ENCODE data around the gene STYX.

Gene STYX, protein sequence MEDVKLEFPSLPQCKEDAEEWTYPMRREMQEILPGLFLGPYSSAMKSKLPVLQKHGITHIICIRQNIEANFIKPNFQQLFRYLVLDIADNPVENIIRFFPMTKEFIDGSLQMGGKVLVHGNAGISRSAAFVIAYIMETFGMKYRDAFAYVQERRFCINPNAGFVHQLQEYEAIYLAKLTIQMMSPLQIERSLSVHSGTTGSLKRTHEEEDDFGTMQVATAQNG

DNA sequence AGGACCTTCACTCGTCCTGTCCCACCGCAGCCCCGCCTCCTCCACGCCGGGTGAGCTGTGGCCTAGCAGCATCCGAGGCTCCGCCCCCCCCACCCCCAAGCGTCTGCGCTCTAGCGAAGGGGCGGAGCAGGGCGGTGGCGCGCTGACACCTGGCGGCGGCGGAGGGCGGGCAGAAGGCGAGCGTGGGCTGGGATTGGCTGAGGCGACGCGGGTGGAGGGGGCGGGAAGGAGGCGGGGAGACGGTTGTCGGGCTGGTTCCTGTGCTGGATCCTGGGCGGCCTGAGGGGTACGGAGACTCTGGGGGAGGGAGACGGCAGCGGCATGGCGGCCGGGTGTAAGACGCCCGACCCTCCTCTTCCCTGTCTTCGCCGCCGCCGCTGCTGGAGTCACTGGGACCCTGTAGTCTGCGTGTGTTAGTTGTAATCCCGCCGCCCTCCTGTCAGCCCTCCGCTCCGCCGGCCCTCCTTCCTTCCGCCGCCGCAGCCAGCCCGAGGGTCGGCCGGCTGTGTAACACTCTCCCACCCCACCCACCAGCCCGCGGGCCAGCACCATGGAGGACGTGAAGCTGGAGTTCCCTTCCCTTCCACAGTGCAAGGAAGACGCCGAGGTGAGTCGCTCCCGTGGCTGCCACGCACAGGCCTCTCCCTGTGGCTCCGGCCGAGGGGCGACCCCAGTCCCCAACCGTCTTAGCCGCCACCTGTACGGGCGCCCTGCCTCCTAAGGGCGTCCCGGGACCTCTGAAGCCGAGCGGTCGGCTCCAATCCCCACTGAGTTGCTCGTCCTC, at the start of gene STYX:
Gene STYX, plus strand, starts transcription at position 242 of the 784 bp plus-strand sequence. Its CDS starts 309 bp downstream, at position 551.
- DNase-seq (ENCODE audit: low read depth), result peak; percentile 99

DNA sequence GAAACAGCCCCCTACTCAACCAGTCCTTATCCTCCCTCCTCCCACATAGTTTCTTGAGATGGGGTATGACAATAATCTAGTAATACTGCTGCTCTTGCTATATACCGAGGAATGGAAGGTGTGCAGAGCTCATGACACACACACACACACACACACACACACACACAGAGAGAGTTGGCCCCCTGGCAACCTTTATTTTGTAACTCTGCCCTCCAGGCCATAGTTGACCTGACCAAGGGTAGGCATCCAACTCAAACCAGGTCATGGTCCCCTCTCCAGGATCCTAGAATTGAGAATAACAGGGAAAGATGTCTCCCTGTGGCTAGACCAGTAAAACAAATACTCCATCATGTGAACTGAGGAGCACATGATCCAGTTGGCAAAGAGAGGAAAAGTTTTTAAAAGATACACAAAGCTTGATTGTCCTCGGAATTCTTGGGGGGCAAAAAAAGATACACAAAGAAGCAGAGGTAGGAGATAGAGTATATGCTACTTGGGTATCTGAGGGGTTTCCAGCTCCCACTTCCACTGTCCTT, 45.9 kb upstream of the STYX start:
- no peak for DNase-seq (ENCODE audit: low read depth)

DNA sequence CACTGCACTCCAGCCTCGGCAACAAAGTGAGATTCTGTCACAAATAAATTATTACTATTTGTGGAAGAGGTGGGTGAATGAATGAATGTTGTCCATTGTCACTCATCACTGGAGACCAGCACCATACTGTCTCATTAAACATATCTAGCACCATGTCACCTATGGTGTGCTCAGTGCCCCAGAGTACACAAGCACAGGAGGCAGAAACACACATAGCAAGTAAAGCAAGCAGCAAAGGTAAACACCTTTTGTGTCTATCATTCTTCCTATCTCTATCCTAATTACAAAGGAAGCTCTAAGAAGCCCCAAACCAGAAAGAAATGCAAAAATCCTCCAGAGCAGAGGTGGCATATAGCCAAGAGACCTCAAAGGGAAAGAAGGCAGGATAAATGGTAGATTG, 43.8 kb upstream of the STYX start:
- DNase-seq (ENCODE audit: low read depth), result no peak

DNA sequence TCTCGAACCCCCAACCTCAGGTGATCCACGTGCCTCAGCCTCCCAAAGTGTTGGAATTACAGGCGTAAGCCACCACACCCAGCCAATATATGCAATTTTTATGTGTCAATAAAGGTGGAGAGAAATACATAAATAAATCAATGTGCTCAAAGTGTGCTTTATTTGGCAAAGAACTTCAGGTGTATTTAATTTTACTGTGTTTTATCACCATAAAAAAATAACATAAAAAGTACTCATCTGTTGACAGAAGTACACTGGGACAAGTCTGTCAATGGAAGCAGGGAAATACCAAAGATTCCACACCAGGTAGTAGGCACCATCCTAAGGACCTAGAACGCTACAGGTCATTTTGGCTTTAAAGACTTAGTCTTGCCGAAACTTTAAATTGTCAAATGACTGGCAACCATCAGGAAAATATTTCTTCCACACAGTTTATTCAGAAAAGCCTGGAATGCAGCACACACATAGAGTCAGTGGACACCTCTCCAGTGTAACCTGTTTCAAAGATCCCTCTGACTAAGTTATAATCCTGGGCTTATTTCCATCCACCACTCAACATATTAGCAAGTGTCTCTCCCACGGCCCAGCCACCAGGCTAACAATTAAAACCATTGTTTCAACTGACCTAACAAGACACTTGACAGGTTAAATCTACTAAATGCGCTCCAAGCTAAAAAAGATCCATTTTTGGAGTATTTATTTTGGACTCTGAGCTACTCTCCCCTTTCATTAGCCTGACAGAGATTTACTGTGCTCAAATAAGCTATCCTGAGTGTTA, 38.8 kb upstream of the STYX start:
- DNase-seq (ENCODE audit: low read depth), result no peak

DNA sequence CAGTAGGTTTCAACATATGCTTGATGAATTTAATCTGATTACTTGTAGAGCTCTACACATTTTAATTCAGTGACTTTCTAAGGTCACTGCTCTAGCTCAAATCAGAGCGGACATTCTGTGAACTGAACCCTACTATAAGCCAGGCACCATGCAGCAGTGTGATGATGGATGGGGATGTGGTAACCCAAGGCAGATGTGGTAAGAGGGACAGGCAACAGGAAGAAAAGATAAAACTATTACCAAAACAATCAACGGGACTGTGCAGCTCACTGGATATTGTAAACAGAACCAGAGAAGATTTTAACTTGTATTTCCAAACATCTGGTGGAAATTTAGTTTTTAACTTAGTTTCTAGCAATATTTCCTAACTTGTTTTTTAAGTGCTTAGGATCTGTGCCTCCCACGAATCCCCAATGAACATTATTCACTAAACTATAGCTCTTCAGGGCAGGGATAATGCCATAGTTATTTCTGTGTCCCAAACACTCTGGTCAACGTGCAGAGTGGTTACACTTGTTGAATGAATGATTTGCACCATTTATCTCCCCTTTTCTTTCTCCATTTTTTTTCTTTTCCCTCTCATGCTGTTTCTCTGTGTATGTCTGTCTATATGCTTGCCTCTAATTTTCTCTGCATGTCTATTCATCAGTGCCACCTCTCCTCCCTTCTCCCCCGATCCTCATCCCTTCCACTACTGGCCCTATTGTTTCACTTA, 37.6 kb upstream of the STYX start:
- DNase-seq (ENCODE audit: low read depth), result no peak

DNA sequence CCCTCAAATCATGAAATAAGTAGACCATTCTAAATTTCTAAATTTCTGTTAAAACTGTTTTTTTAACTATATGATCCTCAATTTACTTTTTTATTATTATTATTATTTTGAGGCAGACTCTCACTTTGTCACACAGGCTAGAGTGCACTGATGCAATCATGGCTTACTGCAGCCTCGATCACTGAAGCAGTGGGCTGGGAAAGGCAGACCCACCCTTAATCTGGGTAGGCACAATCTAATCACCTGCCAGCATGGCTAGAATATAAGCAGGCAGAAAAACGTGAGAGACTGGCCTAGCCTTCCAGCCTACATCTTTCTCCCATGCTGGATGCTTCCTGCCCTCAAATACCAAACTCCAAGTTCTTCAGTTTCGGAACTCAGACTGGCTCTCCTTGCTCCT, 36.9 kb upstream of the STYX start:
- no peak for DNase-seq (ENCODE audit: low read depth)

DNA sequence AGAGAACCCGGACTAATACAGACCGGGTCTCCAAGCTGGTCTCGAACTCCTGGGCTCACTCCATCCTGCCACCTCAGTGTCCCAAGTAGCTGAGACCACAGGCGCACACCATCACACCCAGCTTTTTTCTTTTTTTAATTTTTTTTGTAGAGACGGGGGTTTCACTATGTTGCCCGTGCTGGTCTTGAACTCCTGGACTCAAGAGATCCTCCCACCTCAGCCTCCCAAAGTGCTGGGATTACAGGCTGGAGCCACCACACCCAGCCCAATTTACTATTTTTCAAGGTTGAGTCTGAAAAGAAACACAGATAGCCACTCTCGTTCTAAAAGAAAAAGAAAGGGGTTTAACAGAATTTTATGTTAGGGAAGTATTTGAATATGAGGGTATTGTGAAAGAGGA, 36.4 kb upstream of the STYX start:
- DNase-seq (ENCODE audit: low read depth), result no peak

DNA sequence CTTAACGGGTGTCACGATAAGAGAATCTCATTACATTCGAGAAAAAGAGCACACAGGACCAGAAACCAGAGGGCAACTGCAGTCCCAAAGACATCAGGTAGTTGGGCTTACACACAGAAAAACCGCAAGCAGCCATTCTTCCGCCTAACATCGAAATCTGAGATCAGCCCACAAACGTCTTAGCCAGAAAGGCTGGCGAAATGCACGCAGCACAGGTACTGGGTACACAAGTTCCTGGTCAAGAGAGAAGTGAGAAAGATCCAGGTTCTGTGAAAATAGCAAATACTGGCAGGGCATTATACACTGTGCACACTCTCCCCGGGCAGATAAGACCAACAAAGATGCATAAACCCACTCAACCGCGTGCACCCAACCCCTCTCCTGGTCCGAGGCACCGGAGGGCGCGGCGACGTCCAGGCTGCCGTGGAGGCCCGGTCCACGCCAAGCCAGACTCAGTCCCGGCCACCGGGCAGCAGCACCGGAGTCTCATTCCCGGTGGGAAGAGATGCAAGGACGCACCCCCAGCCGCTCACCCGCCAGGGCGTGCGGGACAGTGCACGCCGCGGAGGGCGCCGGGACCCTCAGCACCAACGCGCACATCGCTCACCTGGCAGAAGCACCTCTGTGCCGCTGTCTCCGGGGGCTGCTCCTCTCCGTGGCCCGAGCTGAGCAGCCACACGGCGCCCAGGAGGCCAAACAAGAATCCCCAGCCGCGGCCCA, 35.0 kb upstream of the STYX start:
- peak; percentile 73 for DNase-seq (ENCODE audit: low read depth)

DNA sequence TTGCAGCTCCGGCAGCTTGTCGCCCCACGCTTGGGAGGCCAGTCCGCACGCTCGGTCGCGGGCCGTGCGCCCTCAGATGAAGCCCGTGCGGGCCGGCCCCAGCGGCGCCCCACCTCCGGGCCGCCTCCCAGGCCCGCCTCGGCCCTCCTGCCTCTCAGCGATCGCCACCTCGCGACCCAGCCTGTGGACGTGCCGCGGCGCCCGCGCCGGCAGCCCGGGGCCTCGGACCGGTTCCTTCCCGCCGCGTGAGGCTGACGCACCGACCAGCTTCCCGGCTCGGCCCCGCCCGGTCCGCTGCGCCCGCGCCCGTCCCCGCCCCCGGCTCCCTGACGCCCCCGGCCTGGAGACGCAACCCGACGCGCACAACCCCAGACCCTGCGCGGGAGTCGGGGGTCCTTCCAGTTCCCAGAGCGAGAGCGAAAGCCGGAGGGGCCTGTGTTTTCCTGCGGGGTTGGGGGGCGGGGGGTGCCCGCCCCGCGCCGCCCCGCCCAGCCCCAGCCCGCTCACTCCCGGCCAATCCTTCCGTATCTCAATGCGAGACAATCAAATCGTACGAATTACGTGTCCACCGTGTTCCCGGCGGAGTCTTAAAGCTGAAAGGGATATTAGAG, 34.4 kb upstream of the STYX start, which contains the start of gene ERO1A:
Gene ERO1A, minus strand, starts transcription at position 78 of the 611 bp plus-strand sequence. Its CDS starts 77 bp downstream, at position 1.
- DNase-seq (ENCODE audit: low read depth), result peak; percentile 90

DNA sequence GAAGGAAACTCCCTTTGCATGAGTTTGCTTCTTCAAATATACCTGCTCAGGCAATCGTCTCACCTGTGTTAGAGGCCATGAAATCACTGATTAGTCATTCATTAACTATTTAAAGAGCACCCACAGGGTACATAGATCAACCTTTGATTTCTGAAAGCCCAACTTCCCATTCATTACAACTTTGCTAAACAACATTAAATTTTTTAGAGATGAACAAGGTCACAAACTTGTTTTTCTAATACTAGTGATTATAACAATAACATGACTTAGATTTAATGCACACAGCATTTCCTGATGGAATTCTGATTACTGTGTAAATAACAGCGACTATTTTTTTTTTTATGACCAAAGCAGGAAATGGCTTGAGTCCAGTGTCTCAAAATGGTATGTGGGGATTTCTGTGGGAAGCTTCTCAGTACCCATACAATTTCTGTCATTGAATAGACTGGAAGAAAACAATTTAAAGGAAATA, 29.2 kb upstream of the STYX start:
- DNase-seq (ENCODE audit: low read depth), result peak; percentile 36

DNA sequence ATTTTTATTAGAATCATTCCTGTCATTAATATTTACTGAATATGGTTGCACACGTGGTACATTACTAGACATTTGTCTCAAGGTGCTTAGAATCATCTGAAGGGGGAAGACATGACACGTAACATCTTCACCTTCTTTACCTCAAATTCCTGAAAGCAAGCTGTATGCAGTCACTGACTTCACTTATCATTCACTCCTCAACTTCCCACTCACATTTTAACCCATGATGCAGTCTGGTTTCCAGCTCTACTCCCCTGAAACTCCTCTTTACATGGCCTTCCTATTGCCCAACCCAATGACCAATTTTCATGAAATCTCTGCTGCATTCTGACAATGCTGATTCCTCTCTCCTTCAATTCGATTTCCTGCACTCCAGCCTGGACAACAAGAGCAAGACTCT, 28.7 kb upstream of the STYX start:
- no peak for DNase-seq (ENCODE audit: low read depth)

DNA sequence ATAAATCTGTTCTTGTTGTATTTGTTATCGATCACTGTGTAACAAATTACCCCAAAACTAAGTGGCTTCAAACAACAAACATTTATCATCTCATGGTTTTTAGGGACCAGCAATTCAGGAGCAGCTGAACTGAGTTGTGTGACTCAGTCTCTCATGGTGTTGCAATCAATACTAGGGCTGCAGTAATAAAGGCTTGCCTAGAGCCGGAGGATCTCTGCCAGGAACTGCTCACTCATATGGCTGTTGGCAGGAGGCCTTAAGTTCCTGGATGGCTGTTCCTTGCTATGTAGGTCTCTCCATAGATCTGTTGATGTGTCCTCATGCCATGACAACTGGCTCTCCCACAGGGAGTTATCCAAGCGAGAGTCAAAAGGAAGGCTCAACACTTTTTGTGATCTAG, 26.7 kb upstream of the STYX start:
- DNase-seq (ENCODE audit: low read depth), result peak; percentile 89

DNA sequence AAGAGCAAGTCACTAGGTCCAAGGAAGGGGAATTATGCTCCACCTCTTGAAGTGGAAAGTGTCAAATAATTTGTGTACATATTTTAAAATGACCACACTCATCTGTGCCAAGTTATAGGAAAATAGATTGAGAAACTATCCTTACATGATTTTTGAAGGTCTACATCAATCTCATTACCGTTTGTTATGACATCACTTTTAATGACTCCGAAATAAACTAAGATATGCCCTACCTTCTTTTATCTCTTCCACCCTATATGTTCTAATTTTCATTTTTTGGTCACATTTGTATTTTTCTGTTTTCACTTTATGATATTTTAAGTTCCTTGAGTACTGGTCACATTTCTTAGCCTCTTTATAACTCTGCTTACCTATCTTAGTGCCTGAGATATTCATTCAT, 26.3 kb upstream of the STYX start:
- DNase-seq (ENCODE audit: low read depth), result no peak

DNA sequence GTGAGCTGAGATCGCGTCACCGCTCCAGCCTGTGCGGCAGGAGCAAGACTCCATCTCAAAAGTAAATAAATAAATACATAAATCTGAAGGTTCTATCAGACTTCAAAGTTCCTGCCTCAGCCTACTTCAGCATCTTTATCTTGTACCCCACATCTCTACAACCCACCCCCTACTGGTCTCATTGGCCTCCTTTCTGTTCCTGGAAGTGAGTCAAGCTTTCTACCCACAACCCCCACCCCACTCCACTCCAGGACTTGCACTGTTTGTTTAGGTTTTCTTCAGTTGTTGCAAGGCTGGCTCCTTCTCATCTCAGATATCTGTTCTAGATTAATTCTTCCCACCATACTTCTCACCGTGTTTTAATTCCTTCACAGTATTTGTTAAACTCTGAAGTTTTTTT, 23.7 kb upstream of the STYX start:
- peak; percentile 47 for DNase-seq (ENCODE audit: low read depth)

DNA sequence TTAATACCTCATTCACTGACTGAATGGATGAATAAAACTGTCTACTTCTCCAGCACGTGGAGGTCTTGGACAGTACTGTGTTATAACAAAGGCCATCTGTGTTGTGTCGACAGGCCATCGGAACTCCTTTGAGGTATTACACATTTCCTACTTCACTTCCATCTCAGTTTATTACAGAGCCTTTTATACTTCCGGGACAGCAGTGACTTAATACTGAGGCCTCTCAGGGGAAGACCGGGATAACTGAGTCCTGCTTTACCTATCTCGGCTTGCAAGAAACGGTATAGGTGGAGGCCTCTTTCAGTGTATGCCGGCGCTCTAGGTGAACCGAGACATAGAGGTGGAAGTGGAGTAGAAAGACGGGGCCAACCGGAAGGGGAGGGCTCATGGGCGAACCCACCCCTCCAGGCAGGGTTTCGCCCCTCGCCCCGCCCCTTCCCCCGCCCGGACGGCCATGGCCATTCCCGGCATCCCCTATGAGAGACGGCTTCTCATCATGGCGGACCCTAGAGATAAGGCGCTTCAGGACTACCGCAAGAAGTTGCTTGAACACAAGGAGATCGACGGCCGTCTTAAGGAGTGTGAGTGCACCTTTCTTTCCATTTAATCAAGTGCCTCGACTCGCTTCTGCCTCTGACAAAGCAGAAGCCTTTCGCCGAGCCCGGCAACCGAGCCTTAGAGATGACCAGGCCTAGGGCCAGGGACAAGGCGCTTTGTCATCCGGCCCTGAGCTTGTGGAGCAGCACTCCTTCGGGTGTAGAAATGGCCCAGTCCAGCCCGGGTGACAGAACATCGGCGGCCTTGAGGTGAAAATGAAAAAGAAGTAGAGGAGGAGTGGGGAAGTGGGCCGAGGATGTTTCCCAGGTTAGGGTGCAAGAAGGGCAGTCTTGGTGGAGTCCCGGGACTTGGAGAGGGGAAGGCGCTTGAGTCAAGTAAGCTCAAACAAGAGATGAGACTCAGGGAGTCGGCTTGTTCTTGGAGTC, 23.0 kb upstream of the STYX start, which contains the start of gene PSMC6:
Gene PSMC6, plus strand, starts transcription at position 477 of the 983 bp plus-strand sequence. Its CDS starts 20 bp downstream, at position 497.
- peak; percentile 92 for DNase-seq (ENCODE audit: low read depth)

DNA sequence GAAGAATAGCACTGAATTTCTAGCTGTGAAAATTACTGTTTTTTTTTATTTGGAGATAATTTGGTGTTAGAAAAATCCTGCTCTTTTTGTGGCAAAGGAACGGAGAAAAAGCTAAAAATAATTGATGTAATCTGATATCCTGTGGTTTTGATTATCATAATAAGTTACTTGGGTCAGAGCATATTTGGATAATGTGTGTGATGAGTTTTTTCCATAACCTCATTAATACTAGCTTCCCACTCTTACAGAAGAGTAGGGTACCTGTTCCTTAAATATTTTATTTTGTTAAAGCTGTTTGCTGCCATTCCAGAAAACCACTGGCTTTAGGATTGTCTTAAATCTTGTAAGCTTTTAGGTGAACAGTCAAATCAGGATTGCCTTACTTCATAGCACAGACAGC, 18.3 kb upstream of the STYX start:
- DNase-seq (ENCODE audit: low read depth), result no peak

DNA sequence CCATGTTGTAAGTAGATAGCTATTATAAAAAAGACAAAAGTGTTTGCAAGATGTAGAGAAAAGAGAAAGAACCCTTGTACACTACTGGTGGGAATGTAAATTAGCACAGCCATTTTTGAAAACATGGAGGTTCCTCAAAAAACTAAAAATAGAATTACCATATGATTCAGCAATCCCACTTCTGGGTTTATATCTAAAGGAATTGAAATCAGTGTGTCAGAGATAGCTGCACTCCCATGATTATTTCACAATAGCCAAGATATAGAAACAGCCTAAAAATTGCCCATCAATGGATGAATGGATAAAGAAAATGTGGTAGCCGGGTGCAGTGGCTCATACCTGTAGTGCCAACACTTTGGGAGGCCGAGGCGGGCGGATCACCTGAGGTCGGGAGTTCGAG, 13.8 kb upstream of the STYX start:
- no peak for DNase-seq (ENCODE audit: low read depth)

DNA sequence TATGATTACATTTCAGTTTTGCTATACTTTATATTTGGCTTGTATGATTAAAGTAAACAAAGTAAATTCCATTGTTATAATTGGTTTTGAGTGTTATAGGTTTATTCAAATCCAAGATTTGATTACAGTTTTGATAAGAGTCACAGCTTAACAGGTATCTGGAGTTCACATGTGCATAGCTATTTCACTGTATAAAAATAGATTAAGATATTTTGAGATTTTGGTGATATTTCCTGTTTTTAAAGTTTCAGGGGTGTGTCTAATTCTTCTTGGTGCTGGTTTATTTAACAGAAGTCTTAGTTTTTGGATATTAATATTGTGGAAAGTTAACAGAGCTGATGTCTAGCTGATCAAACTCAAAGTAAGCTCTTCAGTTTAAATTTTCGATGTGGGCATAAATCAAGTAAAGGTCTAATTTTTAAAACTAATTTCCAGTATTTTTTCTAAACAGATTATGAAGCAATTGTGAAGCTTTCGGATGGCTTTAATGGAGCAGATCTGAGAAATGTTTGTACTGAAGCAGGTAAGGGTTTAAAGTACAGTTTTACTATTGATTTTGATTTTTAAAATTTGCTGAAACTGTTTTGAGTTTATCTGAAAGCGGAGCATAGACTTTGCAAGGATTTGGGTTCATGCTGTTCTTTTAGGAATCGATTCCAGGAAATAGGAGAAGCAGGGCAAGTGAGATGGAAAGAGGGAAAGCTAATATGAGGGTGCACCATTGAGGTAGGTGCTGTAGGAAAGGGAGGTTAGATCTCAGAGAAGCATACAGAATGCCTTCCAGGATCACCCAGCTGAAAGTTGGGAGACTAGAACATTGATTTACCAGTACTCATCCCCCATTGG, 6.2 kb upstream of the STYX start:
- DNase-seq (ENCODE audit: low read depth), result no peak

DNA sequence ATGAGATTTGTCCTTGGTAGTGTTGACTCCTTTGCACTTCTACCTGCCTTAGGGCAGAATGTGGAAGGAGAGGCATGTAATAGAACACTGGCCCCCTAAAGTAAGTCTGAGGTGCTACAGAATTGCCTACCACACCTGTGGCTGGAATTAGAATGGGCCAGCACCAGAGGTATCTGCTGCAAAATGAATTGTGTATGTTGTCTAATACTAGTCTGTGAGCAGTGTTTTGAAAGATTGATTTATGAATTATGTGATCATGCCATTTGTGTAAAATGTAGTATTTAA, 5.7 kb upstream of the STYX start:
- no peak for DNase-seq (ENCODE audit: low read depth)
